ENCODE results near the gene NR3C2.

The NR3C2 gene

DNA sequence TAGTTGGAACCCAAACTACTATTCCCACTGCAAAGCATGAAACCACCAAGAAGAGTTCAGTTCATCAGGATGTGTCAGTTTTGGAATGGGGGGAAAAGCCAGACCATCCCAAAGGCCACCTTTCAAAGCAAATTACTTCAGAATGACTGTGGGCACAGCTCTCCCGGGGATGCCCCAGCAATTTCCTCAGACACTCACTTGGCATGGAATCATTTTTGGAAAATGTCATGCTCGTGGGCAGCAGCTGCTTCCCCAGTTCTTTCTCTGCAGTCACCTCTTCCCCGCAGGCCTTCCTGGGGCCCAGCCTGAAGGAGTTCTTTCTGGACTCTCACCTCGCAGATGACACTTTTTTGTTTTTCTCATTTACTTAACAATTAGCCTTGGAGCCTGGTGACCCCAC lies 350.3 kb downstream of the NR3C2 start:
- no peaks in the 10 kb centered on the region for H3K9me2 ChIP-seq (replicated peaks; ENCODE audit: insufficient read depth, low read length)
- H3K9ac ChIP-seq (ENCODE audit: low read length), result no peak overlapping the region
- H3K4me1 ChIP-seq (ENCODE audit: low read length), result no peaks in the 10 kb centered on the region
- H3K36me3 ChIP-seq (replicated peaks; ENCODE audit: insufficient read depth, low read length), result no peaks in the 10 kb centered on the region
- no peaks in the 10 kb centered on the region for H3K9me3 ChIP-seq (replicated peaks; ENCODE audit: insufficient read depth, low read length)
- TF ChIP-seq, protein P1, sequence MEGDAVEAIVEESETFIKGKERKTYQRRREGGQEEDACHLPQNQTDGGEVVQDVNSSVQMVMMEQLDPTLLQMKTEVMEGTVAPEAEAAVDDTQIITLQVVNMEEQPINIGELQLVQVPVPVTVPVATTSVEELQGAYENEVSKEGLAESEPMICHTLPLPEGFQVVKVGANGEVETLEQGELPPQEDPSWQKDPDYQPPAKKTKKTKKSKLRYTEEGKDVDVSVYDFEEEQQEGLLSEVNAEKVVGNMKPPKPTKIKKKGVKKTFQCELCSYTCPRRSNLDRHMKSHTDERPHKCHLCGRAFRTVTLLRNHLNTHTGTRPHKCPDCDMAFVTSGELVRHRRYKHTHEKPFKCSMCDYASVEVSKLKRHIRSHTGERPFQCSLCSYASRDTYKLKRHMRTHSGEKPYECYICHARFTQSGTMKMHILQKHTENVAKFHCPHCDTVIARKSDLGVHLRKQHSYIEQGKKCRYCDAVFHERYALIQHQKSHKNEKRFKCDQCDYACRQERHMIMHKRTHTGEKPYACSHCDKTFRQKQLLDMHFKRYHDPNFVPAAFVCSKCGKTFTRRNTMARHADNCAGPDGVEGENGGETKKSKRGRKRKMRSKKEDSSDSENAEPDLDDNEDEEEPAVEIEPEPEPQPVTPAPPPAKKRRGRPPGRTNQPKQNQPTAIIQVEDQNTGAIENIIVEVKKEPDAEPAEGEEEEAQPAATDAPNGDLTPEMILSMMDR (IDR thresholded peaks at IDR 0.05; ENCODE audit: low read length), result no peak
- no peak for TF ChIP-seq EZH2 (optimal IDR thresholded peaks at IDR 0.05; ENCODE audit: low read depth, low read length)
- no peak for TF ChIP-seq EZH2phosphoT487 (IDR thresholded peaks at IDR 0.05; ENCODE audit: low read length)
- H4K20me1 ChIP-seq (ENCODE audit: insufficient read depth, low read length), result no peaks in the 10 kb centered on the region
- H3K79me2 ChIP-seq (ENCODE audit: low read length), result no peaks in the 10 kb centered on the region
- H3K27me3 ChIP-seq (replicated peaks; ENCODE audit: insufficient read depth, low read length), result no peaks in the 10 kb centered on the region
- H3K4me3 ChIP-seq (ENCODE audit: low read length), result no peak overlapping the region
- no peak for DNase-seq
- no peak overlapping the region for H2AFZ ChIP-seq (ENCODE audit: low read length)
- H3K27ac ChIP-seq (ENCODE audit: low read length), result no peak overlapping the region
- no peak overlapping the region for H3K4me2 ChIP-seq (ENCODE audit: low read depth, low read length)
- H3F3A ChIP-seq (ENCODE audit: insufficient read depth, low read length), result no peaks in the 10 kb centered on the region

DNA sequence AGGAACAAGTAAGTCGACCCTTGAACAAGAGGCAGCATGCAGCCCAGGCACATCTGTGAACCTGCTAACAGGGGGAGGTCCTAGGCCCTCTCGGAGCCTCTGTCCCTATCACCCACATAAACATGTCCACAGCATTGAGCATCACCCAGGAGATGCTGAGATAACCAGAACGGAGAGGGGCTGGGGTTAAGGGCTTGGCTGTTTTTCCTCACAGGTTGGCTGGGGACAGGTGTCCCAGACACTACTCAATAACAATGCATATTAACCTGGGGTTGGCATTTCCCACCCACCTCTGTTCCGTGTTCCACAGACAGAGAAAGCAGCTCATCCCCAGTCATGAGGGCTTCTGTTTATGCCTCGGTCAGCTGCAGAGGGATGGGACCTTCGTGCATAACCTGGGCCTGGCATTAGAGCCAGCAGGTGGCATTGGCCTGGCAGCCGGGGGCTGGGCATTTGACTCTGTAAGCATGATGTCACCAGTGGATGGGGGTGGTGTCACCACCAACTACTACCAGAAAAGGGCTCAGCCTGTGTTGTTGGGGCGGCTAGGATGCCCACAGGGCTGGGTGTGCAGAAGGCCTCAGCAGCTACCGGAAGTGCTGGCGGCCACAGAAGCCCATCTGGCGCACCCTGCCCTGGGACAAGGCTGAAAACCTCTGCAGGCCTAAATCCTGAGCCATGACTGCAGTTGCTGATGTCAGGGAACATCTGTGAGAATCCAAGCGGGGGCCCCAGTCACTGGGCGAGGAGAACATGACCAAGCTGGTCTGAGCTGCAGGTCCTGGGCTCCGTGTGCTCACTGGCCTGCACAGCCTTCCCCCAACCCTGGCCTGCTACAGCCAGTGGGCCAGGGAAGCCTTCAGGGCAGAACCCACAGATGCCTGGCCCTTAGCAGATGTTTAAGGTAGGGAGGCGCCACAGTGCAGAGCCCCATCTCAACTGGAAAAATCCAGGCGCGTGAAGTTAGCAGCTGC lies 351.4 kb downstream of the NR3C2 start:
- no peaks in the 10 kb centered on the region for H3K4me1 ChIP-seq (ENCODE audit: low read length)
- no peak for DNase-seq
- no peaks in the 10 kb centered on the region for H3K9me2 ChIP-seq (replicated peaks; ENCODE audit: insufficient read depth, low read length)
- H2AFZ ChIP-seq (ENCODE audit: low read length), result no peak overlapping the region
- no peak overlapping the region for H3K27ac ChIP-seq (ENCODE audit: low read length)
- no peaks in the 10 kb centered on the region for H3K36me3 ChIP-seq (replicated peaks; ENCODE audit: insufficient read depth, low read length)
- no peak overlapping the region for H3K4me3 ChIP-seq (ENCODE audit: low read length)
- no peaks in the 10 kb centered on the region for H4K20me1 ChIP-seq (ENCODE audit: insufficient read depth, low read length)
- no peak overlapping the region for H3K4me2 ChIP-seq (ENCODE audit: low read depth, low read length)
- H3K79me2 ChIP-seq (ENCODE audit: low read length), result no peaks in the 10 kb centered on the region
- TF ChIP-seq EZH2phosphoT487 (IDR thresholded peaks at IDR 0.05; ENCODE audit: low read length), result no peak
- TF ChIP-seq, protein P1 (IDR thresholded peaks at IDR 0.05; ENCODE audit: low read length), result no peak
- no peak for TF ChIP-seq EZH2 (optimal IDR thresholded peaks at IDR 0.05; ENCODE audit: low read depth, low read length)
- H3K9me3 ChIP-seq (replicated peaks; ENCODE audit: insufficient read depth, low read length), result no peaks in the 10 kb centered on the region
- H3K27me3 ChIP-seq (replicated peaks; ENCODE audit: insufficient read depth, low read length), result no peaks in the 10 kb centered on the region
- no peak overlapping the region for H3K9ac ChIP-seq (ENCODE audit: low read length)
- H3F3A ChIP-seq (ENCODE audit: insufficient read depth, low read length), result no peaks in the 10 kb centered on the region

DNA sequence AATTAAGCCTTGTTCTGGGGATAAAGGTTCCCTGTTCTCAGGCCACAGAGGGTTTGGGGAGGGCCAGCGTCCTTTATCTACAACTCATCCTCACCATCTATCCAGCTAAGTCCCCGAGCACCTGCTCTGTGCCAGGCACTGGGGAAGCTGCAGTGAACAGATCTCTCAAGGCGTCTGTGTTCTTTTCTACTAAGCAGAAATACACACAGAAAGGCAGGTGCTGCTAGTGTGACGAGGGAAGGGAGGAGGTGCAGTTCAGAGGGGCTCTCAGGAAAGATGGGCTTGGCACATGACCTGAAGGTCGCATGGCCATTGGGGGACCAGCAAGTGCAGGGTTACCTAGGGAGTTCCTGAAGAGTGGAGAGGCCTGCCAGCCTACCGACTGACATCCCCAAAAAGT lies 352.2 kb downstream of the NR3C2 start:
- Histone ChIP-seq H3K9ac (ENCODE audit: low read length) (no peak overlapping the region), H3K4me1 (ENCODE audit: low read length) (no peaks in the 10 kb centered on the region), H3K79me2 (ENCODE audit: low read length) (no peaks in the 10 kb centered on the region), H3K4me2 (ENCODE audit: low read depth, low read length) (no peak overlapping the region), H3K27me3 (replicated peaks; ENCODE audit: insufficient read depth, low read length) (no peaks in the 10 kb centered on the region), H3K9me3 (replicated peaks; ENCODE audit: insufficient read depth, low read length) (no peaks in the 10 kb centered on the region), H3F3A (ENCODE audit: insufficient read depth, low read length) (no peaks in the 10 kb centered on the region), H4K20me1 (ENCODE audit: insufficient read depth, low read length) (no peaks in the 10 kb centered on the region), H2AFZ (ENCODE audit: low read length) (no peak overlapping the region), H3K4me3 (ENCODE audit: low read length) (no peak overlapping the region), H3K27ac (ENCODE audit: low read length) (no peak overlapping the region), H3K9me2 (replicated peaks; ENCODE audit: insufficient read depth, low read length) (no peaks in the 10 kb centered on the region), H3K36me3 (replicated peaks; ENCODE audit: insufficient read depth, low read length) (no peaks in the 10 kb centered on the region)
- DNase-seq, result no peak
- no peak for TF ChIP-seq EZH2phosphoT487 (IDR thresholded peaks at IDR 0.05; ENCODE audit: low read length)
- no peak for TF ChIP-seq EZH2 (optimal IDR thresholded peaks at IDR 0.05; ENCODE audit: low read depth, low read length)
- TF ChIP-seq, protein P1 (IDR thresholded peaks at IDR 0.05; ENCODE audit: low read length), result no peak
